Superior temporal gyrus (tissue), 1 donor: ENCODE measurements around the gene METTL25B.
"Not testable (repeated sequence)": the region's sequence is repeated elsewhere in the genome, so short reads cannot be mapped to it uniquely, and the experiment has no call there.

Experiments used
- DNase-seq: peaks from one replicate; pipeline ENCODE4 v3.0.0-alpha.2; 2016; ENCODE audit errors: extremely low spot score

METTL25B gene

DNA sequence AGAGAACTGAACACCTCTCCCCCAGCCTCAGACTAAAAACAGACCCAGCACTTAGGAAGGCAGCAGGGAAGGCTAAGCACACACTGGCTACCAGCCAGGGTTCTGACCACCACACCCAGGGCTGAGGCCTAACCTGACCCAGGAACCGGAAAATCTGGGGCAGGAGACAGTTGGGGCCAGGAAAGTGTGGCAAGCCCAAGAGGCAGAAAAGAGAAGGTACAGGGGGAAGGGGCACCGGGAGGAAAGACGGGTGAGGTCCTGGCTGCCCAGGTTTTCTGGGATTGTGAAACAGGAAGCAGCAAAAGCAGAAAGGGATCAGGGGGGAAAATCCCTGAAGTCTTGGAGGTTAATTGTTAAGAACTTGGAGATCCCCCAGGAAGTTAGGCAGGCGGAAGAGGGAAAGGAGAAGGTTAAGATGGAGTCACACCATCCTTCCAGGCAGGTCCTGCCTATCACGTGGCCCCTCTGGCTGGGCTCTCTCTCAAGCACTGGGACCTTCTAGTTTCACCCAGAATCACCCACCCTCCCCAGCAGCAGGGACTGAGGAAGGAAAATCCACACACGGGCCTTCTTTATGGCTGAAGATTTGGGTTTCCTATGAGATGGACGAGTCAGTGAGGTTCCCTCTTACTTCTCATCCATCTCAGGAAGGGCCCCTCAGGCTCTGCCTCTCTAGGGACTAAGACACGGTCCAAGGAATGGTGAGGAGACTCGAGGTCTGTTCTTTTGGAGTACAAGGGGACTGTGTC, 20.6 kb downstream of the METTL25B start:
- peak; percentile 33 for DNase-seq

DNA sequence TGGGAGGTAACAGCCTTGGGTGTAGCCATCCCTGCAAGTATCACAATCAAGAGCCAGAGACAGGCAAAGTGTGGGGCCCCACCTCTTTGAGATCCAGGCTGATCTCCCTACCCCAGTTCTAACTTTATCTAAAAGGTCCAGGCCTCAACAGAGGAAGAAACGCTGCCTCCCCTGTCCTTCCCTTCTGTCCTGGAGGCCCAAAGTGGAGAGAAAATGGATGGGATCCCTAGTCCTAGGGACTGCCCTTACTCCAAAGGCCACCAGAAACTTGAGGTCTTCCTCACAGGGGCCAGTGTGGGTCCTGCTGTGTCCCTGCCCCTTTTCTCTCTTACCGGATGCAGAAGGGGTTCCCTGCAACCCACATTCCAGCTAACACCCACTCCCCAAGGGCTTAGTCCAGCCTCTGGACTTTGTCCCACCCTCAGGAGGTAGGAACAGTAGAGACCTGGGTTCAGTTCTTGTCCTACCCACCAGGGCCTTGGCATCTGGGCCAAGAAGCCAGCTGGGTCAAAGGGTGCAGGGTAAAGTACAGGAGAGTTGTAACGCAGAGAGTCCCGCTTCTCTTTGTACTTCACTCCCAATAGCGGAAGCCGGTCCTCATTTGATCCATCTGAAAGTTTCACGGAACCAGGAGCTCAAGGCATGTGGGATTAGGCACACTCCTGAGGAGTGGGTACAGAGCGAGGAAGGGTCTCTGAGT, 21.3 kb downstream of the METTL25B start:
- DNase-seq = no peak

DNA sequence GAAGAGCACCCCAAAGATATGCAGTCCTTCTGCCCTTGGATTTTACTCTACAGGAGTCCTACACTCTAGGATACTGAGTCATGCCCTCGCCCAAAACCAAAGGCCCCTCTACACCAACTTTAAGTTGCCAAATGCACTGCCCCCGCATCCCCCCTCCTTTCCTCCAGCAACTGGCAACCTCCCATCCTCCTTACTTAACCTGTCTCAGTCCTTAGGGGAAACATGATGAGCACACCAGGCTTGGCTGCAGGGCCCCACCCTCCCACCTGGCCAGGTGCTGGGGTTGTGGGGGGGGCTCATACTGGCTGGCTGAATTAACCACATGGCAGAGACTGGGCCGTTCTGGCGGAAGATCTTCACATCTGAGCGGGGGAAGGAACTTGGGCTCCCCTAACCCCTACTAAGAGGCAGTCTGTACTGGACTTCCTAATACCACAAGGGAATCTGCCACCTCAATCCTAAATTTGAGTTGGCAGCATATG, 22.0 kb downstream of the METTL25B start:
- no peak for DNase-seq

DNA sequence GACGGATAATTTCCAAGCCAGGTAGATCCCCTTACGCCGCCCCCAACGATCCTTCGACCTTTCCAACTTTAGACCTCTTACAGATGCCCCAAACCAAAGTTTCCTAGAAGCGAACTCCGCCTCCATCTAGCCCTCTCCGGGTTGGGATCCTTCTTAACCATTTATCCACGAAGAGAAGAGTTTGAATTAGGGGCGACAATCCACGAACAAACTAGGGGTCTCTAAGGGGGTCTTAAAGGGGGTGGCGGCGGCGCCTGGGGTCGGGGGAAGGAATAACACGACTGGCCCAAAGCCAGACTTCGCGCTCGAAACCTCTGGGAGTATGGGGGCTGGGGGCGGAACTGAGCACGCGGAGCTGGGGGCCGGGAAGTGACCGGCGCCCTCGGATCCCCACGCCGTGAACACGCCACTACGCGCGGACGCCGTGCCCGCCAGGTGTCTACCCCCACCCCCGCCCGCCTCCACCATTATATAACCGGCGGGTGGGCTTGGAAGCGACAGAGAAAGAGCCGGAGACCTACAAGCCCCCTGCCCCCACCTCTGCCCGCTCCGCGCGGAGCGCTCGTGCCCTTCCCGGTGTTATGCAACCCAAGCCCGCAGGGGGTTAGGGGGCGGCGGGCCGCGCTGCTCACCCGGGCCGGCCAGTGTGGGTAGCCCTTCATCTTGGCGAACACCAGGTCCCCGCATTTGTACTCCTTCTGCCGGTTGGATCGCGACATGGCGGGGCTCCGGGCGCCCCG, 22.6 kb downstream of the METTL25B start:
- peak; percentile 22 for DNase-seq

DNA sequence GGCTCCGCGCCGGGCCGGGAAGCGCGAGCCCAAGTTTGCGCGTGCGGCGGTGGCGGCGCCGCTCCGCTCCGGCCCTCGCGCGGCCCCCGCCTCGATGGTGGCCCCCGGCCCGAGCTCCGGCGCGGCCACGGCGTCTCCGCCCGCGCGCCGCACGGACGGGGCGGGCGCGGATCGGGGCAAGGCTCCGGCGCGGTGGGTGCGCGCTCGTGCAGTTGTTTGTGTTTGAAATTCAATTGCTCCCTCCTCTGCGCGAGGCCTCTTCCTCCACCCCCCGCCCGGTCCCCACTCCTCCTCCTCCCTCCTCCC, 23.1 kb downstream of the METTL25B start, which contains the start of gene HDGF:
TSS of gene HDGF (minus strand) at position 225 of the 306 bp plus-strand sequence. CDS start 246 bp downstream, outside the sequence.
- no peak for DNase-seq

DNA sequence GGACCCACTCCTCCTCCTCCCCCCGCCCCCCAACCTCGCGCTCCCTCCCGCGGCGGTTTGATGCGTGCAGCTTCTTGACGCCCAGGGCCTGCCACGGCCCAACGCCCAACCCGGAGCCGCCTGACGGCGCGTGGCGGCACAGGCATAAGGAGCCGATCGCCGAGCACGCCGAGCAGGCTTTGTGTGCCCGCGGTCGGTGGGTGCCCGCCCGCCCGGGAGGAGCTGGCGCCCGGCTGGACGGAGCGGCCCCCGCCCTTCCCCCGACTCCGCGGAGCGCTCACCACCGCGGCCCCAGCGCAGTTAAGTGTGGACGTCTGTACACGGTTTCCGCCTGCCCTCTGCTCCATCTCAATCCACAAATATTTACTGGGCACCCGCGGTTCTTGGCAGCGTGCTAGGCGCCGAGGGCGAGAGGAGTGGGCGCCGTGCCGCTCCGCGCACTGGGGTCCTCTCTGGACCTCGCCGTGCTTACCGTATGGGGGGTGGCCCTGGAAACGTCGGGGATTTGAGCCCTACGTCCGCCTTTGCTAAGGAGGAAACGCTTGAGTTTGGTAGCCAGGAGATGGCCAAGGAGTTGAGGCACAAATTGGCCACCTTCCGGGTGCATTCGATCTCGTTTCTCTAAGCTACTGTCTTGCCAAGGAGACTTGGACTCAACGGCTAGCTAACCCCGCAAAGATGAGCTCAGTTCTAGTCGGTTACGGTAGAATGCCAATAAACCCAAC, 23.6 kb downstream of the METTL25B start:
- DNase-seq = peak; percentile 93

DNA sequence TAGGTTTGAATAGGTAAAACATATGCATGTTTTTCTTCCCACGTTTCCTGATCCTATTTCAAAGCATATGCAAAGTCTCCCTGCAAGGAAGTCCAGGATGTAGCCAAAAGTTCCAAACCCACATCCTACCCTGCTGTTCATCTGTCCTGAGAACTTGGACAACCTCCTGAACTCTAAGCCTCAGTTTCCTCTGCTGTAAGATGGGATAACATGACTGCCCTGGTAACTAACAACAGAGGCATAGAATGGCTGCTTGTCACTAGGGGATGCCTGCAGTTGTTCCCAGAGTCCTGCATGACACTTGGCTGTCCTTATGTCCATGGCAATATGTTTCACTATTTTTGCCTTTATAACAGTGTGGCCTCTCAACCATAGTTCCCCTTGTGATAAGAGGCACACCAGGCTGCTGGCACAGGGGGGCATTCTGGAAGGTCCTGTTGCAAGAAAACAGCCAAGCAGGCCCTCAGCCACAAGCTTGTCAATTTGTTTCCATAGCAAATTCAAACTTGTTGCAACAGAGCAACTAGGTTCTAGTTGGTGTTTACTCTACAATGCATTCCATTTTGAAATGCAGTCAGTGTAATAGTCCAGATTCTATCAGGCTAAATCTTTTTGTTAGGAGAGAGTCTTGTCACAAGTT, 24.7 kb downstream of the METTL25B start:
- DNase-seq = no peak

DNA sequence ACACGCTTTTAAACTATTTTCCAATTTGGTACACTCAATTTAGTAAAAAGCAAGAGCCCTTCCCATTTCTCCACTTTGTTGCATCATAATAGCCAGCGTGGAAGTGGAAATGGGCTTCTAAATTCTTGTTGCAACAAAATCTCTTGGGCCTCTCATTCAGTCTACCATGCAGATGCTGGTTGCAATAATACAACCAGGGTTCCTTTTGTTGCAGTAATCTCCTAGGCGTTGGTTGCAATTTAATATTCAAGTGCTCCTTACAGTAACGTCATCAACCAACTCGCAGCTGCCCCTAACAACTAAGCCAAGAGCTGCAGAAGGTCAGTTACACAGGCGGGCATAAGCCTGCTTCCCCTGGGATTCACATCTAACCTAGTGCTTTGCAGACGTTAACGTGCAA, 25.9 kb downstream of the METTL25B start:
- DNase-seq = no peak

DNA sequence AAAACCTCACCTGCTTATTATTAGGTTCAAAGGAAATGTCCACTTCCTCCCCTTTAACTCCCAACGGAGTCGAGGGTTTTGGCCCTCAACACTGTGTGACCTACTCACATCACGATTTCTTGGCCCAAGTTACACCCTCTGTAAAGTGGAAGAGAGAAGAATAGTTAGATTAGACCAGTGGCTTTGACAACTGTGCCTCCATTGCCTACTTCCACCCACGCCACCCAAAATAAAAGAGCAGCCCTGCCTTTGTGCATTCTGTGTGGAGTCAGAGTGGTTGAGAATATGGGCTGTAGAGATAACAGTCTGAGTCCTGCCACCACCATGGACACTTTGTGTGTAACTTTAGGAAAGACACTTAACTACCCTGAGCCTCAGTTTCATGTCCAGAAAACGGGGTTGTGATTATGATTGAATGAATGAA, 27.3 kb downstream of the METTL25B start:
- DNase-seq = no peak

DNA sequence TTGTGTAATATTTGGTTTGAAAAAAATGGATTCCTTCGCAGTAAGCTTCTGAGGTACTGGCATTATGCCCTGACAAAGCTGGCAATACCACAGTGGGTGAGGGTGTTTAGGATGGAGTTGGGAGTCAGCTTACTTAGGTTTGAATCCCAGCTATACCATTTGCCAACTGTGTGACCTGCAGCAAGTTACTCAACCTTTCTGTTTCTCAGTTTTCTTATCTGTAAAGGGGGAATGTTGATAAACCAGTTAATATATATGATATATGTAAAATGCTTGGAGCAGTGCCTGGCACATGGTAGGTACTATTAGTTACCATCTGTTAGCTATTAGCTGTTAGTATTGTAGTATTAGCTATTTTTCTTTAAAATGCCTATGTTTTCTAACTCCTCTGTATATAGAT, 28.1 kb downstream of the METTL25B start:
- no peak for DNase-seq

DNA sequence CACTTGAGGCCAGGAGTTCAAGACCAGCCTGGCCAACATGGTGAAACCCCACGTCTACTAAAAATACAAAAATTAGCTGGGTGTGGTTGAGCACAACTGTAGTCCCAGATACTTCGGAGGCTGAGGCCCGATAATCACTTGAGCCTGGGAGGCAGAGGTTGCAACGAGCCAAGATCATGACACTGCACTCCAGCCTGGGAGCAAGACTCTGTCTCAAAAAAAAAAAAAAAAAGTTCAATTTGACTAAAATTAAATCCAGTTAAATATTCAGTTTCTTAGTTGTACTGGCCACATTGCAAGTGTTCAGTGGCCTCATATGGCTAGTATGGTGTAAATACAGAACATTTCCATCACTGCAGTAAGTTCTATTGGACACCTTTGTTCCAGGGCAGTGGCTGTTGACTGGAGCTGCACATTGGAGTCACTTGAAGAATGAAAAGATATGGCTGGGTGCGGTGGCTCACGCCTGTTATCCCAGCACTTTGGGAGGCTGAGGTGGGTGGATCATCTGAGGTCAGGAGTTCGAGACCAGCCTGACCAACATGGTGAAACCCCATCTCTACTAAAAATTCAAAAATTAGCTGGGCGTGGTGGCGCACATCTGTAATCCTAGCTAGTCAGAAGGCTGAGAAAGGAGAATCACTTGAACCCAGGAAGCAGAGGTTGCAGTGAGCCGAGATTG, 29.4 kb downstream of the METTL25B start:
- DNase-seq = not testable (repeated sequence)

DNA sequence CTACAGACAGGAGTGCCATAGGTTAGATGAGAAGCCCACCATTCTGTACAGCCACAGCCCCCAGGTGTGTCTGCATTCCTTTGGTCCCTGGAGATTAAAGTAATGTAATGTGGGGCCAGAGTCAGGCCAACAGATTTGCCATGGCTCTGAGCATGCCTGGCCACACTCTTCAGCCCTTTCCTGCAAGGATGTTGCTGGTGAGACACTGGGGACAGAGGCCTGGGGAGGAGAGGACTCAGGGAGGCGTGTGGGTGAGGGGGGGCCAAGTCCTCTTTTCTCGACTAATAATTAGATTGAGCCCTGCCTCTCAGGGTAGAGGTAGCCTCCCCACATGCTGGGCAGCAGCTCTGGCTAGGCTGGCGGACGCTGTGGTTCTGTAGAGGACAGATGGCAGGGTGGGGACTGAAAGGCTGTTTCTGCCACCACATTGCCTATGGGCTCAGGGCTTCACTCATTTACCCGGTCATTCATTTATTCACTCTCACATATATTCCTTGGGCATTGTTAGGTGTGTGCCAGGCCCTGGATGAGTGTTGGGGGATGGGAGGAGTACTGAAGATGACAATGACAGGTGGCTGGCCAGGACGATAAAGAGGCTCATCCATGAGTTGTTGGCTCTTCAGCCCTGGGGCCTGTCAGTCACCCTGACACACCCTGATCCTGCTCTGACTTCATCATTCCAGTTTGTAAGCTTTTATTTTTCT, 32.0 kb downstream of the METTL25B start:
- no peak for DNase-seq

DNA sequence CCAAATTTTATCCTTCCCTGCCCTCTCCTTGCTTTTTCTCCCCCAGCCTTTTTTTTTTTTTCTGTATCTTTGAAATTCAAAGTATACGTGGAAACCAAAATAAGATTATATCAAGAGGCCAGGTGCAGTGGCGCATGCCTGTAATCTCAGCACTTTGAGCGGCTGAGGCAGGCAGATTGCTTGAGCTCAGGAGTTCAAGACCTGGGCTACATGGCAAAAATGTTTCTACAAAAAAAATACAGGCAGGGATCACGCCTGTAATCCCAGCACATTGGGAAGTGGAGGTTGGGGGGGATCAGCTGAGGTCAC, 32.5 kb downstream of the METTL25B start:
- no peak for DNase-seq

DNA sequence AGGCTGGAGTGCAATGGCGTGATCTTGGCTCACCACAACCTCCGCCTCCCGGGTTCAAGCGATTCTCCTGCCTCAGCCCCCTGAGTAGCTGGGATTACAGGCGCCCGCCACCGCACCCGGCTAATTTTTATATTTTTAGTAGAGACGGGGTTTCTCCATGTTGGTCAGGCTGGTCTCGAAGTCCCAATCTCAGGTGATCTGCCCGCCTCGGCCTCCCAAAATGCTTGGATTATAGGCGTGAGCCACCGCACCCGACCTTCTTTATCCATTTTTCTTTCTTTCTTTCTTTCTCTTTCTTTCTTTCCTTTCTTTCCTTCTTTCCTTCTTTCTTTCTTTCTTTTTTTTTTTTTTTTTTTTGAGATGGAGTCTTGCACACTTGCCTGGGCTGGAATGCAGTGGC, 36.9 kb downstream of the METTL25B start:
- DNase-seq = not testable (repeated sequence)

DNA sequence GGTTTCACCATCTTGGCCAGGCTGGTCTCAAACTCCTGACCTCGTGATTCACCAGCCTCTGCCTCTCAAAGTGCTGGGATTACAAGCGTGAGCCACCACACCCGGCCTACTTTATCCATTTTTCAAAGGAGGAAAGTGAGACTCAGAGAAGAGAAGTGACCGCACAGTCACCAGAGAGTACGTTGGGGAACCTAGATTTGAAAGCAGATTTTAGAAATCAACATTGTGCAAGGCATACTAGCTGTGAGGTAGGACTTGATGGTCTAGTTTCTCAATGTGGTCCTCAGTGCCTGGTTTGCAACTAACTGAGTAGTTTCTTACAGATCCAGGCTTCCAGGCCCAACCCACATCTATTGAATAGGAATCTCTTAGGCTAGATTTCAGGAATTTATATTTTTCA, 37.4 kb downstream of the METTL25B start:
- peak; percentile 11 for DNase-seq

DNA sequence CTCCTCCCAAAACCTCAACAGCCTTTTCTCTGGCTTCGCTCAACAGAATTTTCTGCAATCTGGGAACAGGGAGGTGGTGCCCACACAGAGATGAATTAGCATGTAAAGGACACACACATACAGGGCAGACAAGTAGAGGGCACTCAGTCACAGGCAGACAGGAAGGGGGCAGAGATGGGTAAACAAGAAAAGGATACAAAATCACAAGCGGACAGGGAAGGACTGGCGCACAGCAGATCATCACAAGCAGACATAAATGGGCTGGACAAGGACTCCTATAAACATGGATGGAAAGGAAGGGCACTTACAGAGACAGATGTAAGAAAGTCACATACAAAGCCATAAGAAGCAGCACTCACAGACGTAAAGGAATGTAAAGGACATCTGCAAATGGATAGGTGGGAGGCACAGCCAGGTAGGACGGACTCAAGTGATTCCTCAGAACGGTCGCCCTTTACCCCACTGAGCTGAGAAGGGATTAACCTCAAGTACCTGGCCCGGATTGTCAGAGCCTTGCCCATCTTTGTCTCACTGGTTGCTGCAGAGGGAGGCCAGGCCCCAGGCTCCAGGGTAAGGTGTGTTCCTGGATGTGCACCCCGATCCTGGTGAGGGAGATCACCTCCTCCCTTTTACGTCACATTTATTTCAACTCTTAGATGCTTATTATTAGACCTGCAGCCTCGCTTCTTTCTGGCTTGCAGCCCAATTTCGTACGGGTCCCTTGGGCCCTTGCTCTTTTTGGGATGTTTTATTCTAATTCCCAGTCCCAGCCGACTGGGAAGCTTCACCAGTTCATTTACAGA, 38.2 kb downstream of the METTL25B start:
- DNase-seq = no peak

DNA sequence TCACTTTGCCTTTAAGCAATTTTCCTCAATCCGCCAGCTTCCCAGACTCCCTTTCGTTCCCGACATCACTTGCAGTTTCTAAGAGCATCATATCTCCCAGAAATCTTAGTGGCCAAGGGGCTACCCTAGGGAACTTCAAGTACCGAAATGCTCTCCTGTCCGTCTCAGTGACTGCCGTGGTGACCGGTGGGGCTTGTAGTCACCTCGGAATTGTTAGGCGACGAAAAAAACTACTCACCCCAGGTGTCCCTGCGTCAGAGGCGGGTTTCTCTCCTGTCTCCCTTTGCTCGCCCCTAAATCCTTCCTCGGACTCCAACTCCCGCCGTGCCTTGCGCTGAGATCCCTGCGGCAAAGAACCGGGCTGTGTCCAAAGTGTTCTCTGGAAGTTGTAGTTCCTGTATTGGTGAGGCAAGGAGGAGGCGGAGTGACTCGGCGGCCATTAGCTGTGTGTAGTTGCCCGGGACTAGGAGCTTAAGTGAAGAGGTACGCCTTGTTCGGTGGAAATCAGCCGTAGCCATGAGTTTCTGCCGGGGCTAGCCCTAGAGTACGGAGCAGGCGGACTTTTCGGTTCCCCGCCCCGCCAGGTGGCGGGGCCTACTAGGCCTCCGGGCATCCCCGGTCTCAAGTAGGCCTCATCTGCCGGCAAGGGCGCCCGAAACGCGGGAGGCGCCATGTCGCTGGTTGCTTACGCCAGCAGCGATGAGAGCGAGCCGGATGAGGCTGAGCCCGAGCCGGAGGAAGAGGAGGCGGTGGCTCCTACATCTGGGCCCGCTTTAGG, 39.0 kb downstream of the METTL25B start, which contains the start of gene PRCC:
TSS of gene PRCC (plus strand) at position 435 of the 778 bp plus-strand sequence. CDS start at position 672, 237 bp downstream.
- DNase-seq = peak; percentile 100

DNA sequence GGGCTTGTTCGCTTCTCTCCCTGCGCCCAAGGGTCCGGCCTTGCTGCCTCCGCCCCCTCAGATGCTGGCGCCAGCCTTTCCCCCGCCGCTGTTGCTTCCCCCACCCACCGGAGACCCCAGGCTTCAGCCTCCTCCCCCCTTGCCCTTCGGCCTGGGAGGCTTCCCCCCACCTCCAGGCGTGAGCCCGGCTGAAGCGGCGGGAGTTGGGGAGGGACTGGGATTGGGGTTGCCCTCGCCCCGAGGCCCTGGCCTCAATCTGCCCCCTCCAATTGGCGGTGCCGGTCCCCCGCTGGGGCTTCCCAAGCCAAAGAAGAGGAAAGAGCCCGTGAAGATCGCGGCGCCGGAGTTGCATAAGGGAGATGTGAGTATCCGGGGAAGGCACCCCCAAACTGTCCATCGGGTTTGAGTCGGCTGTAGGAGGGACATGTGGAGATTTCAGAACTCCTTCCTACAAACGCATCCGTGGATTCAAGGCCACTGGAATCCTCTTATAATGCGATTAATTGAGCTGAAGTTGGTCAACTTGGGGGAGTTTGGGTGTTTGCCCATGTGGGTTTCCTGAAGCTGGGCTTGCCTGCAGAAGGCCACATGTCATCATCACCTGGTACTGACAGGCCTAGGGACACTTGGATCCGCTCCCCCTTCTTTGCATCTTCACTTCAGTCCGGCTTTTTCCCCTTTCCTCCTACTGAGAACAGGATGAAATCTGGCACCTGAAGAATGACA, 39.8 kb downstream of the METTL25B start:
- DNase-seq = peak; percentile 40
